K562 (cell line): ENCODE results near the gene FUT8. TPM values are rescaled to one million over a fixed set of nuclear protein-coding genes. Genes with fewer than 3 reads are reported as not detected.

ENCODE experiments used
- ATAC-seq: fragments of 200-7000 bp; cut with Tn5 transposase; 3 replicates; pipeline ENCODE4 v1.9.1; 2020; ENCODE audit warnings: moderate library complexity
- BruUV-seq: library from RNA; stranded (reverse); fragments of 400-500 nt; replicated peaks from 2 replicates; lab custom pipeline; 2021; lab: Mats Ljungman, UMichigan
- CTCF ChIA-PET: fragments of 300-600 bp; formaldehyde crosslinking; extraction: SDS; loops from one replicate; lab custom pipeline; 2021; ENCODE audit warnings: low intra/inter-chr PET ratio; lab: Yijun Ruan, JAX
- POLR2A ChIA-PET: fragments of 300-600, 350-650 bp; sonication (Branson Sonifier 250); formaldehyde crosslinking; extraction: SDS; loops from one replicate; lab custom pipeline; 2021; ENCODE audit warnings: antibody characterized with exemption, inconsistent platforms; lab: Yijun Ruan, JAX
- DNase-seq, 4 experiments: peaks; one replicate each; pipeline versions ENCODE4 v3.0.0 to v3.0.0-alpha.2; 2011 to 2018; ENCODE audit warnings: low spot score in 3 of 4, mixed read lengths in 3 of 4; ENCODE audit errors: extremely low read depth in 1 of 4
- FAIRE-seq: peaks from 2 replicates; lab custom pipeline; 2011; peaks lifted over from hg19 to GRCh38; lab: Jason Lieb, UNC
- H2AFZ ChIP-seq: 2 replicates; pipeline ENCODE4 v1.6.0; 2011; ENCODE audit warnings: low read depth, low read length, control low read depth, inconsistent platforms
- H3K27ac ChIP-seq: fragments of 200-600 bp; 3 replicates; pipeline ENCODE4 v1.8.0; 2011; ENCODE audit warnings: low read depth, mild to moderate bottlenecking, control low read depth, inconsistent platforms, low read length, moderate library complexity, mixed read lengths; ENCODE audit errors: extremely low read depth
- H3K27me3 ChIP-seq, 2 experiments: fragments of 300-600 bp in 1 of 2; 2 replicates in 1 of 2; 3 replicates in 1 of 2; pipeline versions ENCODE4 v1.6.0 to v1.8.0; 2011; ENCODE audit warnings: inconsistent platforms in 2 of 2, low read length in 2 of 2, mild to moderate bottlenecking in 1 of 2, mixed read lengths in 1 of 2, moderate library complexity in 1 of 2; ENCODE audit not compliant: control insufficient read depth in 2 of 2, insufficient read depth in 2 of 2
- H3K36me3 ChIP-seq: fragments of 300-600 bp; 3 replicates; pipeline ENCODE4 v1.8.0; 2011; ENCODE audit warnings: mild to moderate bottlenecking, low read length, inconsistent platforms; ENCODE audit not compliant: control insufficient read depth, insufficient read depth
- H3K4me1 ChIP-seq, 2 experiments: fragments of 200-600 bp in 1 of 2; replicated peaks in 1 of 2; 2 replicates in 1 of 2; 3 replicates in 1 of 2; pipeline versions ENCODE4 v1.5.1 to v1.8.0; 2011; ENCODE audit warnings: inconsistent platforms in 2 of 2, low read length in 2 of 2, mild to moderate bottlenecking in 1 of 2, mixed read lengths in 1 of 2, moderate library complexity in 1 of 2; ENCODE audit not compliant: control insufficient read depth in 2 of 2, insufficient read depth in 2 of 2
- H3K4me2 ChIP-seq: 2 replicates; pipeline ENCODE4 v1.6.1; 2011; ENCODE audit warnings: low read length, control low read depth, inconsistent platforms, mixed read lengths; ENCODE audit not compliant: insufficient read depth
- H3K4me3 ChIP-seq: fragments of 200-600 bp; sonication (generic), shearing (Covaris generic); 2 replicates; pipeline ENCODE4 v1.5.1; 2016; ENCODE audit warnings: control low read depth, inconsistent platforms
- H3K79me2 ChIP-seq: fragments of 200-600 bp; 3 replicates; pipeline ENCODE4 v1.8.0; 2011; ENCODE audit warnings: low read length, inconsistent platforms; ENCODE audit not compliant: control insufficient read depth, insufficient read depth
- H3K9ac ChIP-seq, 2 experiments: 2 replicates each; pipeline versions ENCODE4 v1.6.0 to v1.6.1; 2011; ENCODE audit warnings: low read depth in 2 of 2, low read length in 2 of 2, control low read depth in 1 of 2, inconsistent platforms in 1 of 2, mild to moderate bottlenecking in 1 of 2, mixed read lengths in 1 of 2; ENCODE audit not compliant: insufficient read depth in 1 of 2
- H3K9me1 ChIP-seq: one replicate; pipeline ENCODE4 v1.6.0; 2011; ENCODE audit warnings: inconsistent platforms, mild to moderate bottlenecking, low read length, moderate library complexity; ENCODE audit not compliant: control insufficient read depth, insufficient read depth
- H3K9me3 ChIP-seq: replicated peaks from 2 replicates; pipeline ENCODE4 v1.5.1; 2011; ENCODE audit warnings: low read depth, low read length, inconsistent platforms; ENCODE audit not compliant: control insufficient read depth, insufficient read depth
- H4K20me1 ChIP-seq: replicated peaks from 2 replicates; pipeline ENCODE4 v1.6.1; 2011; ENCODE audit warnings: low read length, inconsistent platforms, mixed read lengths; ENCODE audit not compliant: control insufficient read depth, insufficient read depth
- C11orf30 ChIP-seq: fragments of 450-650 bp; IDR thresholded peaks from 2 replicates; pipeline ENCODE4 v1.6.1; 2016; ENCODE audit warnings: low read depth, mild to moderate bottlenecking
- CBFA2T2 ChIP-seq: fragments of 450-650 bp; conservative IDR thresholded peaks from 2 replicates; pipeline ENCODE4 v1.6.1; 2017; ENCODE audit warnings: mild to moderate bottlenecking
- CSDE1 ChIP-seq, 2 experiments: fragments of 450-650 bp; IDR thresholded peaks; 2 replicates each; pipeline ENCODE4 v1.6.1; 2016; ENCODE audit warnings: mild to moderate bottlenecking in 1 of 2
- MTA1 ChIP-seq: fragments of 450-650 bp; IDR thresholded peaks from 2 replicates; pipeline ENCODE4 v1.6.1; 2017; ENCODE audit warnings: borderline replicate concordance
- PRPF4 ChIP-seq: fragments of 200-400 bp; formaldehyde crosslinking; IDR thresholded peaks from one replicate; pipeline ENCODE4 v1.6.1; 2017; ENCODE audit warnings: low read length, low read depth, mild to moderate bottlenecking; ENCODE audit not compliant: insufficient read depth, poor library complexity, severe bottlenecking
- TEAD4 ChIP-seq, 2 experiments: sonication (generic) in 1 of 2; formaldehyde crosslinking in 1 of 2; IDR thresholded peaks; 2 replicates each; pipeline versions ENCODE4 v1.6.1 to v1.8.0; 2012 to 2022; ENCODE audit warnings: borderline replicate concordance in 1 of 2, inconsistent platforms in 1 of 2, low read length in 1 of 2, mild to moderate bottlenecking in 1 of 2, missing genetic modification reagents in 1 of 2
- ZFP36 ChIP-seq: fragments of 150-350 bp; IDR thresholded peaks from 2 replicates; pipeline ENCODE4 v1.6.1; 2018; ENCODE audit warnings: low read length, low read depth; ENCODE audit not compliant: partially characterized antibody
- WGBS: fragments of 100-300 bp; shearing (Covaris generic); methylation state at CpG from one replicate; pipeline ENCODE4 v1.1.6; 2016; ENCODE audit warnings: low coverage, mixed read lengths; ENCODE audit not compliant: insufficient coverage; ENCODE audit errors: missing lambda C conversion rate; 5-methylcytosine and 5-hydroxymethylcytosine counted together
- in situ Hi-C: fragments of 300-500 bp; cut with MboI; formaldehyde crosslinking; loops from 4 replicates; pipeline ENCODE4 v1.15.0; 2018; ENCODE audit warnings: inconsistent platforms, mixed read lengths
- intact Hi-C: fragments of 100-400 bp; cut with micrococcal nuclease; formaldehyde crosslinking; loops from 2 replicates; pipeline ENCODE4 v1.14.2; 2022
- polyA plus RNA-seq, 8 experiments: library from polyadenylated mRNA; depleted of rRNA in 4 of 8; stranded (reverse) in 5 of 8; unstranded in 3 of 8; fragments of >200 nt; fragmentation: Nextera tagmentation in 2 of 8; fragmentation: Illumina TruSeq in 1 of 8; extraction: Ambion mirVana in 2 of 8; extraction: Trizol in 1 of 8; gene quantifications; 2 replicates each; pipeline versions ENCODE4 v1.2.1 to v1.2.3, GENCODE V29; 2011 to 2014; ENCODE audit warnings: inconsistent platforms in 1 of 8, missing spikeins in 1 of 8
- total RNA-seq, 7 experiments: library from RNA; depleted of rRNA in 6 of 7; stranded (reverse); fragments of >200 nt in 6 of 7; fragmentation: Illumina TruSeq in 2 of 7; extraction: Trizol in 2 of 7; gene quantifications; 2 replicates each; pipeline versions ENCODE4 v1.2.1 to v1.2.3, GENCODE V29; 2011 to 2021; ENCODE audit warnings: low replicate concordance in 1 of 7

The FUT8 gene
- total and polyA plus RNA-seq, 9 of the 15 experiments (the other 6 are each of a cell fraction or from before 2014, with no cell fraction given): 4.1 to 15.2 (median 7.8) TPM

- Histone ChIP-seq H2AFZ (no peak overlapping the region), H3K9me1 (no peaks in the 10 kb centered on the region), H3K4me3 (no peak overlapping the region), H3K79me2 (no peaks in the 10 kb centered on the region), H3K27ac (no peak overlapping the region), H3K36me3 (no peaks in the 10 kb centered on the region), H3K9ac (no peak overlapping the region), H4K20me1 (no peaks in the 10 kb centered on the region), H3K27me3 (peaks cover 0 to 23% of the 10 kb centered on the region in 2 experiments; a peak in 2 of 5 replicates), H3K4me2 (no peak overlapping the region), H3K4me1 (no peaks in the 10 kb centered on the region; a peak in 1 of 5 replicates), H3K9me3 (no peaks in the 10 kb centered on the region)
- 5% methylated on average over 6 of the region's 7 CpGs for WGBS
- BruUV-seq: no TSS peak
- intact Hi-C loops: no loop called here
- in situ Hi-C loops: no loop called here
- ChIA-PET POLR2A (interaction anchor here (0.6 to 1.0 kb wide), 2 partner anchors 375 to 600 kb away, joined by 3 read pairs; no protein-coding TSS in a partner anchor), CTCF (no interaction called here)
- no peak for FAIRE-seq
- TF ChIP-seq PRPF4: no peak
- TF ChIP-seq MTA1: no peak
- no peak for TF ChIP-seq C11orf30
- no peak for TF ChIP-seq ZFP36
- TF ChIP-seq TEAD4 (IDR thresholded peaks at IDR 0.05; ENCODE audit: low read length): no peak
- TF ChIP-seq TEAD4 (CRISPR knock-in tag; IDR thresholded peaks at IDR 0.05; ENCODE audit: borderline replicate concordance): no peak
- TF ChIP-seq CBFA2T2: no peak
- no peak for TF ChIP-seq CSDE1 (IDR thresholded peaks at IDR 0.05)
- no peak for ATAC-seq
- no peak for DNase-seq
These were observed 377.8 kb downstream of the FUT8 start for GRCh38 chr14:65790172-65790815.
